ENCODE results near the gene HNRNPF. TPM values are rescaled to one million over a fixed set of nuclear protein-coding genes. Genes with fewer than 3 reads are reported as not detected.
A peak's percentile ranks its signal among the peaks of the same experiment; 100 is the strongest.

Gene HNRNPF
- total RNA-seq, 2 experiments from 2014 or later = 280 to 340 TPM

- POLR2A ChIA-PET = interaction anchor here (1.0 to 1.3 kb wide), 2 partner anchors 60 to 79 kb away, joined by 3 read pairs; no protein-coding TSS in a partner anchor
- Histone ChIP-seq H3K4me1 (ENCODE audit: insufficient read depth, low read length, poor library complexity, severe bottlenecking) (peaks cover 8% of the 10 kb centered on the region), H3K9me2 (ENCODE audit: insufficient read depth, low read length) (no peaks in the 10 kb centered on the region), H2AFZ (ENCODE audit: low read length) (peak overlapping the region; percentile 97), H4K20me1 (ENCODE audit: insufficient read depth, low read length) (no peaks in the 10 kb centered on the region), H3K36me3 (ENCODE audit: insufficient read depth, low read length) (no peaks in the 10 kb centered on the region), H3K4me2 (ENCODE audit: low read length) (peak overlapping the region; percentile 7; the same call in 1 of the 2 replicates), H3K4me3 (ENCODE audit: low read depth, low read length, poor library complexity, severe bottlenecking) (no peak overlapping the region), H3K9me3 (ENCODE audit: low read length) (no peaks in the 10 kb centered on the region), H3K27ac (ENCODE audit: low read depth, low read length, poor library complexity, severe bottlenecking) (no peak overlapping the region), H3K79me2 (ENCODE audit: insufficient read depth, low read depth, low read length) (no peaks in the 10 kb centered on the region)
- intact Hi-C loops (cut with micrococcal nuclease; ENCODE audit: unreplicated experiment) = loop anchor here (1.0 to 5.0 kb wide), 4 partner anchors 55 to 481 kb away; no protein-coding TSS in a partner anchor
- BruUV-seq (replicated peaks) = no TSS peak
- no peak for TF ChIP-seq CTCF (conservative IDR thresholded peaks at IDR 0.05; ENCODE audit: low read length)
- TF ChIP-seq EZH2phosphoT487 (IDR thresholded peaks at IDR 0.05; ENCODE audit: borderline replicate concordance, low read depth, low read length) = no peak
- CTCF ChIA-PET (ENCODE audit: unreplicated experiment) = interaction anchor here (1.1 to 1.4 kb wide), 2 partner anchors 55 to 112 kb away, joined by 3 to 5 read pairs; no protein-coding TSS in a partner anchor
- peak; percentile 7 for DNase-seq (ENCODE audit: low spot score)
Measured at GRCh38 chr10:43347997-43348396, 61.0 kb downstream of the HNRNPF start.

DNA sequence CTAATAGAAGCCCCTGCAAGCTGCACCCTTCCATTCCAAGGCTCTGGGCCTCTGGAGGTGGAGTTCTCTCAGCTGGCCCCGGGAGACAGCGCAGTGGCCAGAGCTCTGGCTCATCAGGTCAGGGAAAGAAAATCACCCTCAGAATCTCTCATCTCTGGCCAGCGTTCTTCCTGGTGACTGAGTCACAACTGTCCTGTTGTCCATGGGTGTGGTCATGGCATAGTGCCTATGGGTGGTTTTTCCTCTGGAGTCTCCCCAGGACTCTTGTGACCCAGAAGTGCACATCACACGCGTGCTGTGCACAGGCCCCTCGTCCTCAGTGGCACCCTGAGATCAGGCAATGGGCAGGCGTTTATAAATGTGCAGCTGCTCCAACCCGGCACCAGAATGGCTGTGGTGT lies 64.9 kb downstream of the HNRNPF start:
- Histone ChIP-seq H3K9me3 (ENCODE audit: low read length) (no peaks in the 10 kb centered on the region), H3K9me2 (ENCODE audit: insufficient read depth, low read length) (no peaks in the 10 kb centered on the region), H3K4me1 (ENCODE audit: insufficient read depth, low read length, poor library complexity, severe bottlenecking) (peaks cover 8% of the 10 kb centered on the region), H3K4me2 (ENCODE audit: low read length) (no peak overlapping the region), H3K79me2 (ENCODE audit: insufficient read depth, low read depth, low read length) (no peaks in the 10 kb centered on the region), H3K4me3 (ENCODE audit: low read depth, low read length, poor library complexity, severe bottlenecking) (no peak overlapping the region), H4K20me1 (ENCODE audit: insufficient read depth, low read length) (no peaks in the 10 kb centered on the region), H3K27ac (ENCODE audit: low read depth, low read length, poor library complexity, severe bottlenecking) (no peak overlapping the region), H2AFZ (ENCODE audit: low read length) (no peak overlapping the region), H3K36me3 (ENCODE audit: insufficient read depth, low read length) (no peaks in the 10 kb centered on the region)
- no TSS peak for BruUV-seq (replicated peaks)
- intact Hi-C loops (cut with micrococcal nuclease; ENCODE audit: unreplicated experiment) = no loop called here
- ChIA-PET POLR2A (no interaction called here), CTCF (ENCODE audit: unreplicated experiment) (no interaction called here)
- DNase-seq (ENCODE audit: low spot score) = no peak
- no peak for TF ChIP-seq CTCF (conservative IDR thresholded peaks at IDR 0.05; ENCODE audit: low read length)
- no peak for TF ChIP-seq EZH2phosphoT487 (IDR thresholded peaks at IDR 0.05; ENCODE audit: borderline replicate concordance, low read depth, low read length)

- DNase-seq (ENCODE audit: low spot score) = no peak
- H3K4me3 ChIP-seq (ENCODE audit: low read depth, low read length, poor library complexity, severe bottlenecking) = no peak overlapping the region
- TF ChIP-seq CTCF (conservative IDR thresholded peaks at IDR 0.05; ENCODE audit: low read length) = no peak
- no peak for TF ChIP-seq EZH2phosphoT487 (IDR thresholded peaks at IDR 0.05; ENCODE audit: borderline replicate concordance, low read depth, low read length)
- H3K36me3 ChIP-seq (ENCODE audit: insufficient read depth, low read length) = no peaks in the 10 kb centered on the region
- H4K20me1 ChIP-seq (ENCODE audit: insufficient read depth, low read length) = no peaks in the 10 kb centered on the region
- H2AFZ ChIP-seq (ENCODE audit: low read length) = no peak overlapping the region
- H3K27ac ChIP-seq (ENCODE audit: low read depth, low read length, poor library complexity, severe bottlenecking) = no peak overlapping the region
- H3K79me2 ChIP-seq (ENCODE audit: insufficient read depth, low read depth, low read length) = no peaks in the 10 kb centered on the region
- H3K9me3 ChIP-seq (ENCODE audit: low read length) = no peaks in the 10 kb centered on the region
- POLR2A ChIA-PET = interaction anchor here (0.6 kb wide), 1 partner anchor 524 kb away, joined by 3 read pairs; no protein-coding TSS in a partner anchor
- peaks cover 3% of the 10 kb centered on the region for H3K4me1 ChIP-seq (ENCODE audit: insufficient read depth, low read length, poor library complexity, severe bottlenecking)
- CTCF ChIA-PET (ENCODE audit: unreplicated experiment) = no interaction called here
- no peaks in the 10 kb centered on the region for H3K9me2 ChIP-seq (ENCODE audit: insufficient read depth, low read length)
- no TSS peak for BruUV-seq (replicated peaks)
- intact Hi-C loops (cut with micrococcal nuclease; ENCODE audit: unreplicated experiment) = no loop called here
- H3K4me2 ChIP-seq (ENCODE audit: low read length) = no peak overlapping the region
Measured at GRCh38 chr10:43343126-43343525, 65.9 kb downstream of the HNRNPF start.
